ENCODE data around the gene GRIFIN.

Gene GRIFIN

GRCh38 chr7:2512713-2513112, 36.5 kb upstream of the GRIFIN start:
- DNase-seq (ENCODE audit: low read depth, low spot score), result no peak

DNA sequence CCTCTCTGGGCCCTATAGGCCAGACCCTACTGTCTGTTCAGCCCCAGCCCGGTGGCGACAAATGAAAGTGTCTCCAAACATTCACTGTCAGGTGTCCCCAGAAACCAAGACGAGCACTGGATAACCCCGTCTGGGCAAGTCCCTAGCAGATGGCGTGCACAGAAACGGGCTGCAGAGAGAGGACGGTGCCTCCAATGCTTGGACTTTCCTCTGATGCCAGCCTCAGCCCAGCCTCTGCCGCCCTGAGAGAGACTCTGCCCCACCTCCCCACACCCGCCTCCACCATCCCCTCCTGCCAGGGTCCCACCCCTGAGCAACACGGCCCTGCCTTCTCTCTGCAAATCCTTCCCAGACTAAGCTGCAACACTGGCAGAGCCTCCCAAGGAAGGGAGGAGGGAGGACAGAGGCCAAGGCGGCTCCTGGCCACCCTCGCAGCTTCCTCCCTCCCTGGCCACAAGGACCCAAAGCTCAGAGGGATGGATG, 36.0 kb upstream of the GRIFIN start:
- DNase-seq (ENCODE audit: low read depth, low spot score), result no peak

DNA sequence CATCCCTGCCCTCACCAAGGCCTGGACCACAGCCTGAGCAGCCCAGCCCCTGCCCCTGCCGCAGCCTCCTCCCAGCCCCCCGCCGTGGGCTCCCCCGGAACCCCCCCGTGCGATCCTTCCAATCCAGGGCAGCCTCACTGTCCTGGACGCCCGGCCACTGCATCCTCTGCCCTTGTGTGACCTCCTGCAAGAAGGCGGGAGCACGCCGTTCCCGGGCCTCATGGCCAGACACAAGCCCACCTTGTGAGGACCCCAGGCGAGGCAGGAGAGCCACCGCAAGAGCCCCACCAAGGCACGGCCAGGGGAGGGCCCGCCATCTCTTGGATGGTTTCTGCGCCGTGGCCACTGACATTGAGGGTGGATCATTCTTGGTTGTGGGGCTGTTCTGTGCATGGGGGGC, 35.6 kb upstream of the GRIFIN start:
- DNase-seq (ENCODE audit: low read depth, low spot score), result no peak

- no peak for DNase-seq (ENCODE audit: low read depth, low spot score)
These were observed 34.9 kb upstream of the GRIFIN start for GRCh38 chr7:2510909-2511768.

DNA sequence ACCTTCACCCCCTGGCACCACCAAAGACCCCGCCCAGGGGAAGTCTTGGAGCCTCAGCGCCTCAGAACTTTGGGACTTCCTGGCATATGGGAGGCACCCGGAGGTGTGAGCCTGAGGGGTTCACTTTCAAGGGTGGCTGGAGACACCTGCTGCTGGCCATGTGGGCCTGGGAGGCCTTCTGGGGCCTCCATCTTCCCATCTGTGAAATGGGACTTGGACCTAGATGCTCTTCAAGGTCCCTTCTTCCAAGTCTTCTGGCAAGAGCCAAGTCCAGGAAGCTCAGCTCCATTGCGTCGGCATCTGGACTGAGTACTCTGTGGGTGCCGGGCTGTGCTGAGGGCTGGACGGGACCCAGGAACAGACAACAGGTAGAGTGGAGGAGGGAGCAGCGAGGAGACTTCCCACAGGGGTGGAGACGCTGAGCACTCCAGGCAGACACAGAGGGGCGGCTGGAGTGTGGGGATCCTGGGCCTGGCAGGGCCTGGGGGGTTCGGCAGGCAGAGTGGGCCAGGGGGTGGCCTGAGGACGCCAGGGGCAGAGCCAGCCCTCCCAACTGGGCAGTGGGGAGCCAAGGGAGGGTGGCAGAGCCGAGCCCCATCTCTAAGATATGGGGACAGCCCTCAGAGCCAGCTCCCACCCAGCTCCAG, 34.1 kb upstream of the GRIFIN start:
- DNase-seq (ENCODE audit: low read depth, low spot score), result no peak

- DNase-seq (ENCODE audit: low read depth, low spot score), result no peak
These were observed 33.2 kb upstream of the GRIFIN start for GRCh38 chr7:2509298-2509906.

DNA sequence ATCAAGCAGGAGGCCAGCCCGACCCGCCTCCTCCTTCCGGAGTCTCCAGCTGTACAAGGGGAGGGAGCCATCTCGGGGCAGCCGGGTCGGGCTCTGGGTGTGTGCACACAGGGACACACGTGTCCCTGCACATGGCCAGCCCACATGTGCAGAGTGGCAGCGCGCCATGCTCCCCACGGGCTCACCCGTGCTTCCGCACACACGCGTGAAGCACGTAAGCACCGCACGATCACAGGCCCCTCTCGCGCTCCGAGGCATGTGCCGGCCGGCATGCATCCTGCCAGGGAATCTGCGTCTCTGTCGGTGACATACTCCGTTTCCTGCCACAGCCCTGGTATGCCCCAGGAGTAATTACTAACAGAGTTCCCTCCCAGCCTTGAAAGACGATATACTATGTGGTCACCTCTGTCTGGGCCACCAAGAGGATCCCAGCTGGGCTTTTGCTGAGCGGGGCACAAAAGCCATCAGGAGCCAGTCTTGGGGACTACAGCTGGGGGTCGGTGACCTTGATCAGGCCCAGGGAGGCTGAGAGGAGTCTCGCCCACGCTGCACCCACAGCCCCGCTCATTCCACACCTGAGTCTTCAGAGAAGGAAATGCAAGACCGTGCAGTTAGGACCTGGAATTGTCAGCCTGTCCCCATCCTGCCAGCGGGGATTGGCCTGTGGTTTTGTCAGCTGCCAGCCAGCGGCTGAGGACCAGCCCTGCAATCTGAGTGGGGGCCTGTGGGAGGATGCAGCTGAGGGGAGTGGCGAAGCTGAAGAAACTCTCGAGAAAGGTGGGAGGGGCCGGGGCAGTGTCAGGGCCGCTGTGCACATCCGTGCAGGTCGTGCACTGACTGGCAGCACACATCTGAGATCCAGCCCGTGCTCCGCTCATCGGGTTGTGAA, 32.4 kb upstream of the GRIFIN start:
- DNase-seq (ENCODE audit: low read depth, low spot score), result no peak

GRCh38 chr7:2507917-2508306, 31.7 kb upstream of the GRIFIN start:
- no peak for DNase-seq (ENCODE audit: low read depth, low spot score)

DNA sequence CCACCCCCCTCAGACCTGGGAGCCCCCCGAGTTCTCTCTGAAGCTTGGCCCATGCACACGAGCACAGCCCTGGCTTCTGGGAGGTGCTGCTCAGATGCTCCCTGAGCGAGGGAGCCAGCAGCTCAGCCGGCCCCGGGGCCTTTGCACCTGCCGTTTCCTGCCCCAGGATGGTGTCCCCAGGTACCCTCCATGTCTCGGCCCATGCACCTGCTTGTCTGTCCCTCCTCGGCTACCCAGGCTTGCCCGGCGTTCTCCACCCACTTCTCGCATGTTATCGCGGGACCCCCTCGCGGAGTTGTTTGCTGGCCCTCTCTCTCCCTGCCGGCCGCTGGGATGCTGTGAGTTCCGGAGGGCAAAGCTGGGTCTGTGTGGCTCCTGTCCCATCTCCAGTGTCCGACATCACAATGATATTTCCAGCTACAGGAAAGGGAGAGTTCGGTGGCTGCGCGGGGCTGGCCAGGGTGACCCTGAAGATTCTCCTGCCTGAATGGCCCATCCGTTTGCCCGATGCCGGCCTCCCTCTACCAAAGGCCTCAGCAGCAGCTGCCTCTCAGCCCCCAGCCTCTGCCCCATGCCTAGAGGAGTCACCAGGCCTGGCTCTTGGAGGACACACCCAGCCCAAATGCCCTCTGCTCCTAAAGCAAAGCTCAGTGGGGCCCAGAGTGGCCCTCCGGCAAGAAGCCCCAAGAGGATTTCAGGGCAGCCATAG, 31.2 kb upstream of the GRIFIN start:
- no peak for DNase-seq (ENCODE audit: low read depth, low spot score)

DNA sequence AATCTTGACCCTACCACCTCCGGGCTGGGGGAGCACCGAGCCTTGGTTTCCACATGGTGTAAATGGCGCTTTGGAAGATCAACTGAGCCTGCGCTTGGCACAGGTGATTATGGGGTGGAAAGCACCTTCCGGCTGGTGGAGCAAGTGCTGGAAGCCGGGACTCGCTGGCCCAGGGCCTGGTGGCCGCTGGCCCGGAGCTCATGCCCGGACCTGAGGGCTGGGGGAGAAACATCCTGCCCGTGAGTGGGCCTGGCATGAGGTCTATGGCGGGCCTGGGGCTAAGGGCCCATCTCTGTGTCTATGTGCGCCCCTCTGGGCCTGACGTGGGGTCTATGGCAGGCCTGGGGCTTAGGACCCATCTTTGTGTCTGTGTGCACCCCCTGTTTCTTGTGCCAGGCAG, 29.2 kb upstream of the GRIFIN start:
- DNase-seq (ENCODE audit: low read depth, low spot score), result no peak

DNA sequence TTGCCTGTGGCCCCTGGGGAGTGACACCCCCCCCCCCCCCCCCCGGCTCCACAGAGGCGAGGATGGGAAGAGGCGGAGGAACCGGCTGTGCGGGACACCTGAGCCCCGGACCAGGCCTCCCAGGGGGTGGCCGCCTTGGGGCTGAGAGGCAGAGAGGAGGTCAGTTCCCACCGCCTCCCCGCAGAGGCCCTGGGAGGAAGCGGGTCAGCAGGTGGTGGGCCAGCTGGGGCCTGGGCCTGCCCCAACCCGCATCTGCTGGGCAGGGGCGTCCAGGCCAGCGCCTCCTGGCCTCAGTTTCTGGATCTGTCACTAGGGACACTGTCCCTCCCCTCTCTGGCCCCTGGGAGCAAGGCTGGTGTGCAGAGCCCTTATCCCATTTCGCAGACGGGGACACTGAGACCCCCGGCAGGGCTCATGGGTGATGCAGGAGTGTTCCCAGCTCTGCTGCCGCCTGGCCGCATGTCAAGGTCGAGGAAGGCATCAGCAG, 28.7 kb upstream of the GRIFIN start:
- no peak for DNase-seq (ENCODE audit: low read depth, low spot score)

- DNase-seq (ENCODE audit: low read depth, low spot score), result no peak
These were observed 28.1 kb upstream of the GRIFIN start for GRCh38 chr7:2504128-2504888.

DNA sequence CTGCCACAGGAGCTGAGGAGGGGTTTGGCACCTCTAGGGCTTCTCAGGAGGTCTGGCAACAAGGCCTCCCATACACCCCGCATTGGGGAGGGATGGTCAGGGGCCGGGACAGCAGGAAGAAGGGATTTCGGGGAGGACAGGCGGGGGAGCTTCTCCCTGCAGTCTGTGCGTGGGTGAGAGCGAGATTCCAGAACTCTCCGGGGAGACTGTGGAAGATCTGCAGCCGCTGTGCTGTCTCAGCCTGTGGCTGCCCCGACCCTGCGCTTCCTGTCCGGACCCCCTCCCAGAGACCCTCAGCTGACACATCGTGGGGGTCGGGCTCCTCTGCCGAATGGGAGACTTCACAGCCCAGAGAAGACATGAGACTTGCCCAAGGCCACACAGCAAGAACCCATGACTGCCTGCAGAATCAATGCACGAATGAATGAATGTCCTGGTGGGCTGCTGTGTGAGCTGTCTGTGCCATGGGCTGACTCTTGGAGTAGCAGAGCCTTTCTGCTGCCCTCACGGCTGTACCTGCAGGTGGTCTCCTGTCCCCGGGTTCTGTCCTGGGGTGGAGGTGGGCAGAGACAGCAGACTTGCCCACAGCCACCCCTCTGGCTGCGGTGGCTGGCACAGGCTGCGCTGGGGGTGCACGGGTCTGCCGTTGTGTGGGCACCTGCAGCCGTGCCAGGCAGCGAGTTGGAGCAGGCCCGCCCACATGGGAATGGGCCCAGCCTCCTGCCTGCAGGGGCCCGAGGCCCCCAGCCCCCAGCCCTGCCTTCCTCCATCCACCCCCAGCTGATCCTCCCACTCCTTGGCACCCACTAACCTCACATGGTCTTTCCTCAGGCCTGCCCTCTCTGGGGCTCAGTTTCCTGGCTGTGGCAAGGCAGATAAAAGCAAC, 27.1 kb upstream of the GRIFIN start:
- DNase-seq (ENCODE audit: low read depth, low spot score), result no peak

GRCh38 chr7:2502647-2502966, 26.4 kb upstream of the GRIFIN start:
- no peak for DNase-seq (ENCODE audit: low read depth, low spot score)

- DNase-seq (ENCODE audit: low read depth, low spot score), result no peak
These were observed 25.9 kb upstream of the GRIFIN start for GRCh38 chr7:2501947-2502646.

- no peak for DNase-seq (ENCODE audit: low read depth, low spot score)
These were observed 24.5 kb upstream of the GRIFIN start for GRCh38 chr7:2500701-2501100.

- no peak for DNase-seq (ENCODE audit: low read depth, low spot score)
These were observed 23.7 kb upstream of the GRIFIN start for GRCh38 chr7:2499719-2500430.

- DNase-seq (ENCODE audit: low read depth, low spot score), result no peak
These were observed 23.0 kb upstream of the GRIFIN start for GRCh38 chr7:2499181-2499580.
